GM12864 (cell line): ENCODE measurements around the gene COL10A1.
A peak's percentile ranks its signal among the peaks of the same experiment; 100 is the strongest.
"Not testable (repeated sequence)": the region's sequence is repeated elsewhere in the genome, so short reads cannot be mapped to it uniquely, and the experiment has no call there.

Experiments
- DNase-seq: peaks from one replicate; pipeline ENCODE4 v3.0.0-alpha.2; 2011; ENCODE audit warnings: low read depth
- H3K4me3 ChIP-seq: 2 replicates; pipeline ENCODE4 v1.5.1; 2011; ENCODE audit warnings: mild to moderate bottlenecking, low read depth, low read length, control low read depth
- TF ChIP-seq, protein P1 (sequence below): IDR thresholded peaks from 2 replicates; pipeline ENCODE4 v1.5.1; 2011; ENCODE audit warnings: low read depth, mild to moderate bottlenecking, moderate library complexity, low read length, control low read depth, inconsistent platforms; ENCODE audit errors: missing control alignments

The COL10A1 gene

GRCh38 chr6:116100419-116101301 lies 25.3 kb downstream of the COL10A1 start, which contains the start of gene NT5DC1:
TSS of gene NT5DC1 (plus strand) at chr6:116100853. CDS start at chr6:116100931, 78 bp downstream.
- peak within 1 kb of the TSS; percentile 82 for H3K4me3 ChIP-seq
- peak; percentile 60 for DNase-seq
- TF ChIP-seq, protein P1, sequence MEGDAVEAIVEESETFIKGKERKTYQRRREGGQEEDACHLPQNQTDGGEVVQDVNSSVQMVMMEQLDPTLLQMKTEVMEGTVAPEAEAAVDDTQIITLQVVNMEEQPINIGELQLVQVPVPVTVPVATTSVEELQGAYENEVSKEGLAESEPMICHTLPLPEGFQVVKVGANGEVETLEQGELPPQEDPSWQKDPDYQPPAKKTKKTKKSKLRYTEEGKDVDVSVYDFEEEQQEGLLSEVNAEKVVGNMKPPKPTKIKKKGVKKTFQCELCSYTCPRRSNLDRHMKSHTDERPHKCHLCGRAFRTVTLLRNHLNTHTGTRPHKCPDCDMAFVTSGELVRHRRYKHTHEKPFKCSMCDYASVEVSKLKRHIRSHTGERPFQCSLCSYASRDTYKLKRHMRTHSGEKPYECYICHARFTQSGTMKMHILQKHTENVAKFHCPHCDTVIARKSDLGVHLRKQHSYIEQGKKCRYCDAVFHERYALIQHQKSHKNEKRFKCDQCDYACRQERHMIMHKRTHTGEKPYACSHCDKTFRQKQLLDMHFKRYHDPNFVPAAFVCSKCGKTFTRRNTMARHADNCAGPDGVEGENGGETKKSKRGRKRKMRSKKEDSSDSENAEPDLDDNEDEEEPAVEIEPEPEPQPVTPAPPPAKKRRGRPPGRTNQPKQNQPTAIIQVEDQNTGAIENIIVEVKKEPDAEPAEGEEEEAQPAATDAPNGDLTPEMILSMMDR: peak; percentile 32

DNA sequence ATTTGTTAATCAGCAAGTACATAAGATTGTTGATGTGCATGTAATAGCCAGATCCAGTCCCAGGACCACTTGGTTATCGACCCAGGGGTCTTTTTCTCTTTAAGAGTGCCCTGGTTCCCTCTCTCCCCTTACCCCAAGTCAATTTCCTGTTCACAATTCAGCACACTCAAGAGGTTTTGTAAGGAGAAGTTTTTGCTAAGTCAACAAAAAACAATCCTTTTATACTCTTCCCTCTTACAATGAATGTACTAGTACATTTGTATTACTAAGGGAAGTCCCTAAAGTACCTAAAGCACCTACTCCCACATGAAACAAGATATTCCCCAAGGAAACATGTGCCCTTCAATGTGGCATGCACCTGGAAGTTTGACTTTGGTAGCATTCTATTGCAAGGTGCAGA lies 26.9 kb downstream of the COL10A1 start:
- H3K4me3 ChIP-seq: peak overlapping the region; percentile 82

DNA sequence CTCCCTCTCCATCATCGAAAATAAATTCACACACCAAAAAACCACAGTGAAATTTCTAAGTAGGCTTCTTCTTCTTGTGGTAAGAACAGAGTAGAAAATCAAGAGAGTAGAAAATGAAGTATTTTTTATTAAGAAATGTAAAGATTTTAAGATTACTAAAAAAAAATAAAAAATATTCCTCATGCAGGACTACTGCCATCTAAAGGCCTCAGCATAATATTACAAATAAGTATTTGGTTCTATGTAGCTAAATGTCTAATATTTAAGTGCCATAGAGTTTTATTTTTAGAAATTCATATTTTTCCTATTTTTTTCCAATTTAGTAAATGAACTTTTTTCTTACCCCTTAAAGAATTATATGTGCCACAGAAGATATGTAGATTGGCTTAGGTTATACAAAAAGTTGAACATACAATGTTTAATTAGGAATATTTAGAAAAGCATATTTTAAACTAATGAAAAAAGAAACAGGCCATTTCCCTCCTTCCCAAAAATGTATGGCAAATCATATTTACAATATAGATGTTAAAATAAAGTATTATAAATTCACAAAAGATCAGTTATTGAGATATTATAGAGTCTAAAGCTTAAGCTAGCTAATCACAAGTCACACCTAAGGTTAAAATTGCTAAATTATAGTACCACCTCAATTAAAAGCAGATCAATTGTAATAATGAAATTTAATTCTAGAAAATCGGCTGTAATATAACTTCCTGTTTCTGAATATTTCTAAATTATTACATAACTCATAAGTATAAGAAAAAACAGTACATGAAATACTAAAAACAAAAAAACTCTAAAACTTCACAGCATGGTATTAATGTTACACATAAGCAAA lies 28.7 kb downstream of the COL10A1 start:
- DNase-seq: no peak
- H3K4me3 ChIP-seq: no peak overlapping the region
- TF ChIP-seq, protein P1: peak; percentile 15

More for the DNA sequence above, 26.9 kb downstream of the COL10A1 start:
- TF ChIP-seq, protein P1: no peak
- DNase-seq: no peak

- DNase-seq, H3K4me3 ChIP-seq: not testable (repeated sequence)
Measured at GRCh38 chr6:116096048-116096759, 29.7 kb downstream of the COL10A1 start.

DNA sequence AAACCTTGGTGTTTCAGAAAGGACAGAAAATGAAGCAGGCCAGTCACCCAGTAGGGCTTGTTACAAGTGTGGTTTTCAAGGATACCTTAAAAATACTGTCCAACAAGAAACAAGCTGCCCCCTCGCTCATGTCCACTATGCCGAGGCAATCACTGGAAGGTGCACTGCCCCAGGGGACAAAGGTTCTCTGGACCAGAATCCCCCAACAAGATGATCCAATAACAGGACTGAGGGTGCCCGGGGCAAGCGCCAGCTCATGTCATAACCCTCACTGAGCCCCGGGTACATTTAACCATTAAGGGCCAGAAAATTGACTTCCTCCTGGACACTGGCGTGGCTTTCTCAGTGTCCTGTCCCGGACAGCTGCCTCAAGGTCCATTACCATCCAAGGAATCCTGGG lies 31.9 kb downstream of the COL10A1 start:
- H3K4me3 ChIP-seq: no peak overlapping the region
- TF ChIP-seq, protein P1: no peak
- DNase-seq: no peak

- TF ChIP-seq, protein P1: no peak
- DNase-seq: peak; percentile 73
- no peak overlapping the region for H3K4me3 ChIP-seq
Measured at GRCh38 chr6:116090251-116090650, 35.7 kb downstream of the COL10A1 start.

GRCh38 chr6:116088946-116089345 lies 37.0 kb downstream of the COL10A1 start:
- DNase-seq: no peak
- H3K4me3 ChIP-seq: no peak overlapping the region
- TF ChIP-seq, protein P1: no peak
